ENCODE data around the gene TGFB3.

Gene TGFB3

GRCh38 chr14:75986439-75986765 lies 4.6 kb upstream of the TGFB3 start:
- TF ChIP-seq TAF1 (IDR thresholded peaks at IDR 0.05; ENCODE audit: borderline replicate concordance, insufficient read depth, low read length) = no peak
- TF ChIP-seq SIN3A (IDR thresholded peaks at IDR 0.05; ENCODE audit: borderline replicate concordance, insufficient read depth, low read length) = no peak
- no peak for TF ChIP-seq POLR2AphosphoS5 (IDR thresholded peaks at IDR 0.05; ENCODE audit: low read depth, low read length)
- TF ChIP-seq REST (IDR thresholded peaks at IDR 0.05; ENCODE audit: insufficient read depth in 1 of 2, low read depth in 2 of 2, low read length in 2 of 2) = no peak
- TF ChIP-seq FOXP2 (optimal IDR thresholded peaks at IDR 0.05; ENCODE audit: borderline replicate concordance, extremely low read depth, extremely low read length, insufficient read depth) = no peak

- TF ChIP-seq TAF1 (IDR thresholded peaks at IDR 0.05; ENCODE audit: borderline replicate concordance, insufficient read depth, low read length) (no peak), FOXP2 (optimal IDR thresholded peaks at IDR 0.05; ENCODE audit: borderline replicate concordance, extremely low read depth, extremely low read length, insufficient read depth) (no peak), POLR2AphosphoS5 (IDR thresholded peaks at IDR 0.05; ENCODE audit: low read depth, low read length) (no peak), REST (IDR thresholded peaks at IDR 0.05; ENCODE audit: insufficient read depth in 1 of 2, low read depth in 2 of 2, low read length in 2 of 2) (no peak), SIN3A (IDR thresholded peaks at IDR 0.05; ENCODE audit: borderline replicate concordance, insufficient read depth, low read length) (0 out of 2 replicates have a peak, but pooled peaks have one; percentile 79)
Measured at GRCh38 chr14:75985618-75986438, 4.0 kb upstream of the TGFB3 start, which contains the start of gene IFT43. IFT43 (plus strand) TSS chr14:75985763; CDS start chr14:75985787, 24 bp downstream.

GRCh38 chr14:75984674-75985073 lies 2.9 kb upstream of the TGFB3 start:
- TF ChIP-seq REST (IDR thresholded peaks at IDR 0.05; ENCODE audit: insufficient read depth in 1 of 2, low read depth in 2 of 2, low read length in 2 of 2) (no peak), SIN3A (IDR thresholded peaks at IDR 0.05; ENCODE audit: borderline replicate concordance, insufficient read depth, low read length) (no peak), FOXP2 (optimal IDR thresholded peaks at IDR 0.05; ENCODE audit: borderline replicate concordance, extremely low read depth, extremely low read length, insufficient read depth) (no peak), POLR2AphosphoS5 (IDR thresholded peaks at IDR 0.05; ENCODE audit: low read depth, low read length) (no peak), TAF1 (IDR thresholded peaks at IDR 0.05; ENCODE audit: borderline replicate concordance, insufficient read depth, low read length) (no peak)

- TF ChIP-seq TAF1 (IDR thresholded peaks at IDR 0.05; ENCODE audit: borderline replicate concordance, insufficient read depth, low read length) = no peak
- TF ChIP-seq FOXP2 (optimal IDR thresholded peaks at IDR 0.05; ENCODE audit: borderline replicate concordance, extremely low read depth, extremely low read length, insufficient read depth) = no peak
- no peak for TF ChIP-seq SIN3A (IDR thresholded peaks at IDR 0.05; ENCODE audit: borderline replicate concordance, insufficient read depth, low read length)
- TF ChIP-seq POLR2AphosphoS5 (IDR thresholded peaks at IDR 0.05; ENCODE audit: low read depth, low read length) = no peak
- TF ChIP-seq REST (IDR thresholded peaks at IDR 0.05; ENCODE audit: insufficient read depth in 1 of 2, low read depth in 2 of 2, low read length in 2 of 2) = no peak
Measured at GRCh38 chr14:75983019-75983358, 1.2 kb upstream of the TGFB3 start.

Data from PFSK-1 (cell line).